DND-41 (cell line): ENCODE data around the gene CACNA1A.
"Not testable (repeated sequence)": the region's sequence is repeated elsewhere in the genome, so short reads cannot be mapped to it uniquely, and the experiment has no call there.

Experiments used
- ATAC-seq: fragments of 200-7000 bp; cut with Tn5 transposase; 3 replicates; pipeline ENCODE4 v1.9.1; 2021; ENCODE audit warnings: low read depth; ENCODE audit not compliant: insufficient read depth
- DNase-seq: peaks from one replicate; pipeline ENCODE4 v3.0.0-alpha.2; 2020
- H2AFZ ChIP-seq: 2 replicates; pipeline ENCODE4 v1.6.0; 2012; ENCODE audit warnings: low read depth, low read length
- H3K27ac ChIP-seq: 2 replicates; pipeline ENCODE4 v1.5.1; 2012; ENCODE audit warnings: low read length, inconsistent platforms
- H3K27me3 ChIP-seq: fragments of 200-600 bp; sonication (generic); 2 replicates; pipeline ENCODE4 v1.6.0; 2012; ENCODE audit warnings: low read length, mild to moderate bottlenecking, inconsistent platforms; ENCODE audit not compliant: insufficient read depth, poor library complexity
- H3K36me3 ChIP-seq: 2 replicates; pipeline ENCODE4 v1.5.1; 2012; ENCODE audit warnings: low read length, inconsistent platforms; ENCODE audit not compliant: insufficient read depth
- H3K4me1 ChIP-seq: 2 replicates; pipeline ENCODE4 v1.5.1; 2012; ENCODE audit warnings: mild to moderate bottlenecking, low read length; ENCODE audit not compliant: insufficient read depth
- H3K4me2 ChIP-seq: 2 replicates; pipeline ENCODE4 v1.6.0; 2012; ENCODE audit warnings: mild to moderate bottlenecking, moderate library complexity, low read length, inconsistent platforms; ENCODE audit not compliant: insufficient read depth
- H3K4me3 ChIP-seq, 2 experiments: fragments of 200-600 bp in 1 of 2; shearing (Covaris generic) in 1 of 2; 2 replicates each; pipeline ENCODE4 v1.5.1; 2012 to 2016; ENCODE audit warnings: inconsistent platforms in 2 of 2, low read length in 2 of 2, mild to moderate bottlenecking in 2 of 2, low read depth in 1 of 2, moderate library complexity in 1 of 2
- H3K79me2 ChIP-seq: 2 replicates; pipeline ENCODE4 v1.6.0; 2012; ENCODE audit warnings: low read length, inconsistent platforms; ENCODE audit not compliant: insufficient read depth
- H3K9ac ChIP-seq: 2 replicates; pipeline ENCODE4 v1.6.0; 2012; ENCODE audit warnings: low read depth, mild to moderate bottlenecking, inconsistent platforms, low read length, moderate library complexity
- H3K9me3 ChIP-seq: 2 replicates; pipeline ENCODE4 v1.5.1; 2012; ENCODE audit warnings: low read length, moderate library complexity, mild to moderate bottlenecking, inconsistent platforms; ENCODE audit not compliant: insufficient read depth, severe bottlenecking
- H4K20me1 ChIP-seq: 2 replicates; pipeline ENCODE4 v1.6.0; 2012; ENCODE audit warnings: low read length; ENCODE audit not compliant: insufficient read depth
- CTCF ChIP-seq: IDR thresholded peaks from 2 replicates; pipeline ENCODE4 v1.5.1; 2012; ENCODE audit warnings: borderline replicate concordance, low read length, moderate library complexity, mild to moderate bottlenecking; ENCODE audit not compliant: poor library complexity, severe bottlenecking; ENCODE audit errors: extremely low read depth
- EZH2 ChIP-seq: IDR thresholded peaks from 3 replicates; pipeline ENCODE4 v1.6.1; 2012; ENCODE audit warnings: borderline replicate concordance, low read depth, mild to moderate bottlenecking, moderate library complexity, low read length, inconsistent platforms; ENCODE audit not compliant: severe bottlenecking

Gene CACNA1A

DNA sequence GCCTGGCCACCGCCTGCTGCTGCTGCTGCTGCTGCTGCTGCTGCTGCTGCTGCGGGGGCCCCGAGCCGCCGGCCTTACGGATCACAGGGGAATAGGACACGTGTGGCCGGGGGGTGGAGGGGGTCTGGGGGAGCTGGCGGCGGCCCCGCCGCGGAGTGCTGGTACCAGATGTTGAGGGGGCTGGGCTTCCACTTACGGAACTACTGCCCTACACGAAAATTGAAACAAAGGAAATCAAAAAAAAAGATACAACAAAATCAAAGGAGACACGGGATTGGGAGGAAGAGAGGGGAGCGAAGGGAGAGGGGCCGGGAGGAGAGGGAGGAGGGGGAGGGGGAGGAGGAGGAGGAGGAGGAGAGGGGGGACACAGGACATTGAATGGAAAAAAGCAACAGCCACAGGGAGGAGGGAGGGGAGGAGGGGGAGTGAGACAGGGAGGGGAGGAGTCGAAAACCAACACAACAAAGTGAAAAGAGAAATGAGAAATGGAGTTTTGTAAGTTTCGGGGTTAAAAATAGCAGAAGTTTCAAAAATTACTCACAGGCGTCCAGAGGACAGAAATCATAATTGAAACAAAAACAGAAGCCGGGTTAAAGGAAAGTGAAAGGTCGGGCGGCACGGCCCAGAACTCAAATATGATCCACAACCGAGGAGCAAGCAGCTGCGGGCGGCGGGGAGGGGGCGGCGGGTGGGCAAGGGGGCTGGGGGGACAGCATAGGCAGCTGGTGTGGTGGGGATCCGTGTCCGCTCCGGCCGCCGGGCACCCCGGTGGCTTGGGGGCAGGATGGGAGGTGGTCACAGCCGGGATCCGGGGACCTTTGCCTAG lies 298.2 kb downstream of the CACNA1A start:
- Histone ChIP-seq H3K27me3 (no peaks in the 10 kb centered on the region), H3K27ac (no peak overlapping the region), H3K4me2 (no peak overlapping the region), H3K9ac (no peak overlapping the region), H2AFZ (no peak overlapping the region), H3K9me3 (no peaks in the 10 kb centered on the region), H3K79me2 (no peaks in the 10 kb centered on the region), H4K20me1 (no peaks in the 10 kb centered on the region), H3K4me1 (no peaks in the 10 kb centered on the region), H3K36me3 (no peaks in the 10 kb centered on the region), H3K4me3 (no peak overlapping the region)
- no peak for DNase-seq
- ATAC-seq, result no peak
- TF ChIP-seq EZH2, result no peak
- no peak for TF ChIP-seq CTCF

GRCh38 chr19:13207237-13207845 lies 298.9 kb downstream of the CACNA1A start:
- H3K27me3 ChIP-seq, result no peaks in the 10 kb centered on the region
- no peak for TF ChIP-seq CTCF
- TF ChIP-seq EZH2, result no peak
- no peak for DNase-seq
- no peak overlapping the region for H3K9ac ChIP-seq
- no peaks in the 10 kb centered on the region for H3K36me3 ChIP-seq
- H3K9me3 ChIP-seq, result no peaks in the 10 kb centered on the region
- H3K4me2 ChIP-seq, result no peak overlapping the region
- ATAC-seq, result no peak
- no peak overlapping the region for H3K27ac ChIP-seq
- H3K4me3 ChIP-seq, result no peak overlapping the region
- H2AFZ ChIP-seq, result no peak overlapping the region
- no peaks in the 10 kb centered on the region for H3K4me1 ChIP-seq
- H3K79me2 ChIP-seq, result no peaks in the 10 kb centered on the region
- H4K20me1 ChIP-seq, result no peaks in the 10 kb centered on the region

DNA sequence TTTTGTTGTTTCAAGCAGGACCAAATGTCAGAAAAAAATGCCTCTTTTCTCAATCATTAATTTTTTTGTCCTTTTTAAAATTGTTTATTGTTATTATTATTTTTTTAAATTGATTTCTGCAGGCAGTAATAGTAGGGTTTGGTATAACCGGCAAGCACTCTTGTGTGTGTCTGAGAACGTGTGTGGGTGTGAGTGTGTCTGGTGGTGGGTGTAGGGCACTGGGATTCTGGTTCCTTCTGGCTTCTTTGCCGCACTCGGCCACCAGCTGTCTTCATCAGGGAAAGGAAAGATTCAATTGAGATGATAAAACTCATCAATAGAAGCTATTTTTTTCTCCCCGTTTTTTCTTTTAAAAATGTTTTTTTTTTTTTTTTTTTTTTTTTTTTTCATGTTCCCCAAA lies 299.7 kb downstream of the CACNA1A start:
- Histone ChIP-seq H3K27me3 (no peaks in the 10 kb centered on the region), H3K9ac (no peak overlapping the region), H3K79me2 (no peaks in the 10 kb centered on the region), H3K9me3 (no peaks in the 10 kb centered on the region), H3K36me3 (no peaks in the 10 kb centered on the region), H3K4me3 (no peak overlapping the region), H3K4me1 (no peaks in the 10 kb centered on the region), H2AFZ (no peak overlapping the region), H3K27ac (no peak overlapping the region), H3K4me2 (no peak overlapping the region), H4K20me1 (no peaks in the 10 kb centered on the region)
- TF ChIP-seq CTCF (no peak), EZH2 (no peak)
- DNase-seq (no peak), ATAC-seq (no peak)

DNA sequence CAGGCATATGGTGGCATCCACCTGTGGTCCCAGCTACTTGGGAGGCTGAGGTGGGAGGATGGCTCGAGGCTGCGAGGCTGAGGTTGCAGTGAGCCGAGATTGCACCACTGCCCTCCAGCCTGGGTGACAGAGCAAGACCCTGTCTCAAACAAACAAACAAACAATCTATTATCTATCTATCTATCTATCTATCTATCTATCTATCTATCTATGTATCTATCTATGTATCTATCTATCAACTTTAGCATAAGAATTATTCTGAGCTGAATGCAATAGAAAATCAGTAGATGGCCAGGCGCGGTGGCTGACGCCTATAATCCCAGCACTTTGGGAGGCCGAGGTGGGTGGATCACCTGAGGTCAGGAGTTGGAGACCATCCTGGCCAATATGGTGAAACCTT lies 304.2 kb downstream of the CACNA1A start:
- H3K4me2 ChIP-seq, DNase-seq, H3K36me3 ChIP-seq, H3K27ac ChIP-seq, H3K9ac ChIP-seq, H2AFZ ChIP-seq, H3K4me3 ChIP-seq, ATAC-seq, H3K9me3 ChIP-seq, H4K20me1 ChIP-seq, H3K4me1 ChIP-seq, H3K27me3 ChIP-seq, H3K79me2 ChIP-seq: not testable (repeated sequence)
